DOHH2 (cell line): ENCODE data around the gene OXSR1.

Experiments used
- H3F3A ChIP-seq: fragments of 200-600 bp; sonication (generic), shearing (Covaris generic); 2 replicates; pipeline ENCODE4 v1.6.0; 2016; ENCODE audit warnings: antibody characterized with exemption, mild to moderate bottlenecking; ENCODE audit not compliant: control insufficient read depth, insufficient read depth
- H3K27ac ChIP-seq: fragments of 200-600 bp; sonication (generic); 2 replicates; pipeline ENCODE4 v1.5.1; 2014; ENCODE audit warnings: low read depth, mild to moderate bottlenecking, low read length, moderate library complexity
- H3K27me3 ChIP-seq: fragments of 200-600 bp; sonication (generic); 2 replicates; pipeline ENCODE4 v1.6.1; 2014; ENCODE audit warnings: mild to moderate bottlenecking, low read length, mixed read lengths; ENCODE audit not compliant: control insufficient read depth
- H3K36me3 ChIP-seq: fragments of 200-600 bp; sonication (generic); 2 replicates; pipeline ENCODE4 v1.6.1; 2014; ENCODE audit warnings: mild to moderate bottlenecking, low read length, moderate library complexity, mixed read lengths; ENCODE audit not compliant: control insufficient read depth
- H3K4me1 ChIP-seq: fragments of 200-600 bp; sonication (generic); 2 replicates; pipeline ENCODE4 v1.6.1; 2014; ENCODE audit warnings: mild to moderate bottlenecking, low read length, mixed read lengths; ENCODE audit not compliant: control insufficient read depth
- H3K4me2 ChIP-seq: fragments of 200-600 bp; sonication (generic); 2 replicates; pipeline ENCODE4 v1.6.0; 2014; ENCODE audit warnings: mild to moderate bottlenecking, low read length, moderate library complexity
- H3K4me3 ChIP-seq: fragments of 200-600 bp; sonication (generic); 2 replicates; pipeline ENCODE4 v1.5.1; 2014; ENCODE audit warnings: mild to moderate bottlenecking, low read length, mixed read lengths
- H3K79me2 ChIP-seq: fragments of 200-600 bp; sonication (generic); 2 replicates; pipeline ENCODE4 v1.6.1; 2014; ENCODE audit warnings: mild to moderate bottlenecking, low read length, mixed read lengths; ENCODE audit not compliant: control insufficient read depth
- H3K9me2 ChIP-seq: fragments of 200-600 bp; sonication (generic); replicated peaks from 2 replicates; pipeline ENCODE4 v1.6.1; 2014; ENCODE audit warnings: mild to moderate bottlenecking, low read length, mixed read lengths; ENCODE audit not compliant: control insufficient read depth
- H3K9me3 ChIP-seq: fragments of 200-600 bp; sonication (generic); 2 replicates; pipeline ENCODE4 v1.6.1; 2014; ENCODE audit warnings: antibody characterized with exemption, low read length, mixed read lengths; ENCODE audit not compliant: control insufficient read depth, insufficient read depth
- H4K20me1 ChIP-seq: fragments of 200-600 bp; sonication (generic); 2 replicates; pipeline ENCODE4 v1.6.0; 2014; ENCODE audit warnings: low read depth, mild to moderate bottlenecking, antibody characterized with exemption, low read length, moderate library complexity; ENCODE audit not compliant: control insufficient read depth, insufficient read depth
- EZH2phosphoT487 ChIP-seq: fragments of 200-600 bp; sonication (generic); IDR thresholded peaks from 2 replicates; pipeline ENCODE4 v1.6.1; 2017; ENCODE audit warnings: borderline replicate concordance, mild to moderate bottlenecking, antibody characterized with exemption, low read length, moderate library complexity, mixed read lengths
- TF ChIP-seq, protein P1 (sequence below): fragments of 200-600 bp; sonication (generic); IDR thresholded peaks from one replicate; pipeline ENCODE4 v1.5.1; 2014; ENCODE audit warnings: antibody characterized with exemption, mild to moderate bottlenecking, low read depth, low read length; ENCODE audit not compliant: poor library complexity, severe bottlenecking

The OXSR1 gene

DNA sequence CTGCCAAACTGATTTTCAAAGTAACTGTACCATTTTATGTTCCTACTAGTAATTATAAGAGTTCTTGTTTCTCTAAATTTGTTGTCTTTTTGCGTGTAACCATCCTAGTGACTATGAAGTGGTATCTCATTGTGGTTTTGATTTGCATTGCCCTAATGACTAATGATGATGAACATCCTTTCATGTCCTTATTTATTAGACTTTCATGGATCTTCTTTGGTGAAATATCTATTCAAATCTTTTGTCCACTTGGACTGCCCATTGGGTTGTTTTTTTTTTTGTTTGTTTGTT, 3.6 kb downstream of the OXSR1 start:
- TF ChIP-seq EZH2phosphoT487: no peak
- TF ChIP-seq, protein P1, sequence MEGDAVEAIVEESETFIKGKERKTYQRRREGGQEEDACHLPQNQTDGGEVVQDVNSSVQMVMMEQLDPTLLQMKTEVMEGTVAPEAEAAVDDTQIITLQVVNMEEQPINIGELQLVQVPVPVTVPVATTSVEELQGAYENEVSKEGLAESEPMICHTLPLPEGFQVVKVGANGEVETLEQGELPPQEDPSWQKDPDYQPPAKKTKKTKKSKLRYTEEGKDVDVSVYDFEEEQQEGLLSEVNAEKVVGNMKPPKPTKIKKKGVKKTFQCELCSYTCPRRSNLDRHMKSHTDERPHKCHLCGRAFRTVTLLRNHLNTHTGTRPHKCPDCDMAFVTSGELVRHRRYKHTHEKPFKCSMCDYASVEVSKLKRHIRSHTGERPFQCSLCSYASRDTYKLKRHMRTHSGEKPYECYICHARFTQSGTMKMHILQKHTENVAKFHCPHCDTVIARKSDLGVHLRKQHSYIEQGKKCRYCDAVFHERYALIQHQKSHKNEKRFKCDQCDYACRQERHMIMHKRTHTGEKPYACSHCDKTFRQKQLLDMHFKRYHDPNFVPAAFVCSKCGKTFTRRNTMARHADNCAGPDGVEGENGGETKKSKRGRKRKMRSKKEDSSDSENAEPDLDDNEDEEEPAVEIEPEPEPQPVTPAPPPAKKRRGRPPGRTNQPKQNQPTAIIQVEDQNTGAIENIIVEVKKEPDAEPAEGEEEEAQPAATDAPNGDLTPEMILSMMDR: no peak
- peaks cover 9% of the 10 kb centered on the region for H3K36me3 ChIP-seq
- H4K20me1 ChIP-seq: peaks cover 11% of the 10 kb centered on the region; the same call in 1 of the 2 replicates
- peak overlapping the region; percentile 88 for H3K4me2 ChIP-seq
- H3F3A ChIP-seq: no peaks in the 10 kb centered on the region
- peaks cover 39% of the 10 kb centered on the region for H3K4me1 ChIP-seq
- H3K27ac ChIP-seq: no peak overlapping the region
- no peaks in the 10 kb centered on the region for H3K27me3 ChIP-seq
- peak overlapping the region; percentile 24; the same call in 1 of the 2 replicates for H3K4me3 ChIP-seq
- no peaks in the 10 kb centered on the region for H3K9me3 ChIP-seq
- no peaks in the 10 kb centered on the region for H3K9me2 ChIP-seq
- peaks cover 92% of the 10 kb centered on the region for H3K79me2 ChIP-seq

DNA sequence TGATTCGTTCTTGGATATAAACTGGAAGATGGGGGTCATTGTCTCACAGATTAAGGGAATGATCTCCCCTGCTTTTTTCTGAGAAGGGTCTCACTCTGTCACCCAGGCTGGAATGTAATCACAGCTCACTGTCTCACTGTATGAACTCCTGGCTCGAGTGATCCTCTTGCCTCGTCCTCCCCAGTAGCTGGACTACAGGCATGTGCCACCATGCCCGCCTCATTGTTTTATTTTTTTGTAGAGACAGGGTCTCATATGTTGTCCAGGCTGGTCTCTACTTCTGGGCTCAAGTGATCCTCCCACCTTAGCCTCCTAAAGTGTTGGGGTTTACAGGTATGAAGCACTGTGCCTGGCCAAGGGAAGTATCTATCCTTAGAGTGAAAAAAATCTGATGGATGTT, 5.4 kb downstream of the OXSR1 start:
- Histone ChIP-seq H3K4me1 (peaks cover 32% of the 10 kb centered on the region), H3K27ac (no peak overlapping the region), H3K9me2 (no peaks in the 10 kb centered on the region), H3K79me2 (peaks cover 100% of the 10 kb centered on the region), H4K20me1 (peaks cover 11% of the 10 kb centered on the region; the same call in 1 of the 2 replicates), H3K27me3 (no peaks in the 10 kb centered on the region), H3K4me3 (no peak overlapping the region), H3K4me2 (no peak overlapping the region), H3K36me3 (peaks cover 6% of the 10 kb centered on the region), H3K9me3 (no peaks in the 10 kb centered on the region), H3F3A (no peaks in the 10 kb centered on the region)
- TF ChIP-seq, protein P1: no peak
- TF ChIP-seq EZH2phosphoT487: no peak

DNA sequence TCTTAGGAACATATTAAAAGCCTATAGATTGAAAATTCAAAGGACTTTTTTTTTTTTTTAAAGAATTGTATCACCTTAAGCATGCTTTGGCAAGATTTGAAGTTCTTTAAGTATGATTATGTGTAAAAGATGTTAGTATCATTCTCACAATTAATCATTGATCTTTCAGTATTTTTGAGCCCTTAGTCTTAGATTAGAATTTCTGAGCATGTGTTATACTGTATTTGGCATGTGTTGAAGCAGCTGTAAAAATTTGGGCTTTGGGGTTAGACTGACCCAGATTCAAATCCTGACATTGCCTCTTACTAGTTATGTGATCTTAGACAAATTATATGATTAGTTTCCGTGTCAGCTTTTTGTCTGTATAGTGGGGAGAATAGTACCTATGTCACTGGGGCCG, 6.3 kb downstream of the OXSR1 start:
- no peaks in the 10 kb centered on the region for H3K9me3 ChIP-seq
- H4K20me1 ChIP-seq: peaks cover 11% of the 10 kb centered on the region; the same call in 1 of the 2 replicates
- H3F3A ChIP-seq: no peaks in the 10 kb centered on the region
- no peaks in the 10 kb centered on the region; the same call in 1 of the 2 replicates for H3K36me3 ChIP-seq
- TF ChIP-seq EZH2phosphoT487: no peak
- TF ChIP-seq, protein P1: no peak
- H3K79me2 ChIP-seq: peaks cover 99% of the 10 kb centered on the region
- peaks cover 27% of the 10 kb centered on the region for H3K4me1 ChIP-seq
- no peaks in the 10 kb centered on the region for H3K27me3 ChIP-seq
- no peak overlapping the region for H3K4me2 ChIP-seq
- H3K9me2 ChIP-seq: no peaks in the 10 kb centered on the region
- H3K27ac ChIP-seq: no peak overlapping the region
- H3K4me3 ChIP-seq: no peak overlapping the region
